Prostate gland (tissue), 2 donors: ENCODE measurements around the gene OR2L13. TPM values are rescaled to one million over a fixed set of nuclear protein-coding genes. Genes with fewer than 3 reads are reported as not detected.

ENCODE experiments used
- DNase-seq: peaks from one replicate; pipeline ENCODE4 v3.0.0-alpha.2; 2019; ENCODE audit warnings: low spot score
- H3K27ac ChIP-seq, 2 donors: fragments of 200-600 bp; sonication (generic); 2 replicates each; pipeline ENCODE4 v1.5.1; 2017 to 2019
- H3K27me3 ChIP-seq: fragments of 200-600 bp; sonication (generic); replicated peaks from 2 replicates; pipeline ENCODE4 v1.5.1; 2019; ENCODE audit not compliant: insufficient read depth
- H3K36me3 ChIP-seq, 2 donors: fragments of 200-600 bp; sonication (generic); 1 replicate in 1 of 2; 2 replicates in 1 of 2; pipeline versions ENCODE4 v1.5.1 to v1.8.1; 2017 to 2019
- H3K4me1 ChIP-seq: fragments of 200-600 bp; sonication (generic); replicated peaks from 2 replicates; pipeline ENCODE4 v1.5.1; 2019
- H3K4me3 ChIP-seq, 2 donors: fragments of 200-600 bp; sonication (generic); 2 replicates each; pipeline ENCODE4 v1.5.1; 2017 to 2019
- H3K9me3 ChIP-seq: fragments of 200-600 bp; sonication (generic); 2 replicates; pipeline ENCODE4 v1.5.1; 2017
- CTCF ChIP-seq, 4 experiments: fragments of 200-600 bp in 2 of 4; fragments of 450-650 bp in 2 of 4; sonication (generic) in 2 of 4; IDR thresholded peaks; 1 replicate in 3 of 4; 2 replicates in 1 of 4; pipeline ENCODE4 v1.5.1; 2016 to 2019; ENCODE audit warnings: antibody characterized with exemption in 4 of 4, mild to moderate bottlenecking in 2 of 4, moderate library complexity in 2 of 4
- POLR2A ChIP-seq: fragments of 450-650 bp; IDR thresholded peaks from one replicate; pipeline ENCODE4 v1.6.1; 2016; ENCODE audit warnings: antibody characterized with exemption, mild to moderate bottlenecking
- POLR2AphosphoS5 ChIP-seq: sonication (generic); formaldehyde crosslinking; IDR thresholded peaks from one replicate; pipeline ENCODE4 v1.6.1; 2017; ENCODE audit warnings: antibody characterized with exemption
- WGBS: methylation state at CpG from one replicate; pipeline ENCODE4 v1.1.5; 2018; 5-methylcytosine and 5-hydroxymethylcytosine counted together
- intact Hi-C: fragments of 100-400 bp; cut with DNase I; formaldehyde crosslinking; loops from one replicate; pipeline ENCODE4 v1.14.2; 2022
- small RNA-seq, 2 donors: library from RNA; depleted of rRNA; stranded (forward); fragments of <200 nt; gene quantifications; one replicate each; pipeline ENCODE3, GENCODE V24; 2016
- total RNA-seq, 2 donors: library from RNA; depleted of rRNA; stranded (reverse); fragments of >200 nt; gene quantifications; one replicate each; pipeline ENCODE4 v1.1.0, GENCODE V29; 2016

Gene OR2L13
- total RNA-seq, 2 donors from 2014 or later, result not detected

DNA sequence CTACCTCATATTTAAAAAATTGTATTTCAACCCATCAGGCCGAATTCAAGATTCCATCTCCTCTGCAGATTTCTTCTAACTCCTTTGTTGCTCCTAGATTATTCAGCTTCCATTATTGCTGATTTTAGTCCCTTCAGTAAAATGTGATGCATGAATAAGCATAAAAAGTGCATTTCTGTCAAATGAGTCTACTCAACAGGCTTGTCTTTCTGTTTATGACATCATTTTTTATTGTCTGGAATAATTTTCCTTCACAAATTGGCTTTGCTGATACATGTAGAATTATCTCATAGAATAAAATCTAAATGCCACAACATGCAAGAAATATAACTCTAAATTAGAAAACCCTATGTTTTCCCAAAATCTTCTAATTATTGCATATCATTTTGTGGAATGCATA is 48.3 kb downstream of the OR2L13 start:
- WGBS, result 49% methylated on average over 1 of the region's 1 CpG
- TF ChIP-seq CTCF (IDR thresholded peaks at IDR 0.05) (no peak), POLR2AphosphoS5 (no peak), POLR2A (no peak)
- Histone ChIP-seq H3K36me3 (no peaks in the 10 kb centered on the region), H3K9me3 (no peaks in the 10 kb centered on the region), H3K27me3 (no peaks in the 10 kb centered on the region), H3K4me1 (no peaks in the 10 kb centered on the region), H3K27ac (no peak overlapping the region), H3K4me3 (no peak overlapping the region)
- DNase-seq, result no peak
- intact Hi-C loops, result no loop called here

DNA sequence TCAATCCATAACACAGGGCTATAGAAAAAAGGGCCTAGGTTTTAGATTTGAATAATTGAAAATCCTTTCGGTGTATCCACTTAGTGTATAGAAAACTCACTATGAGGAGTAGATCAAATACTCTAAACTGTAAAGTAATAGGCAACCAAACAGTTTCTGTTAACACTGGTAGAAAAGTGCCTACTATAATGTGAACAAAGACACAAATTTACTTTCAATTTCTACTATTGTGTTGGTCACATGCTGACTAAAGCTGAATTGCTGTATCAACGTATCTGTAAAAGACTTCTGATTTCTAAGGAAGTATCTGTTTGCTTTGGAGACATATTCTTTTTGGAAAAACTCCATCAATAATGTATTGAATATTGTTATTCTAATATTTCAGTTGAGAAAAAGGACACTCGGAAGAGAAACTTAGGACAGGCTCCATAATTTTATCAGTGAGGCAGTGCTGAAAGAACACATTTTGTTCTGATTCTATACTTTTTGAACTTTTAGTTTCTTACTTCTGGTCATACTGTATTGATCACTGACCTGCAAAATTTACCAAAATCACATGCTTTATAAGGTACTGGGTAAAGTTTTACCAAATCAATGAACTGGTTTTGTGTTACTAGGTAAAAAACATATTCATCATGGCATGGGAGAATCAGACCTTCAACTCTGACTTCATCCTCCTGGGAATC is 49.7 kb downstream of the OR2L13 start, which contains the start of gene OR2M5:
Gene OR2M5 (plus strand): TSS at position 636 of the 686 bp plus-strand sequence. CDS start 0 bp downstream, at position 636.
- H3K27me3 ChIP-seq, result no peaks in the 10 kb centered on the region
- no peak within 1 kb of the TSS for H3K27ac ChIP-seq
- H3K9me3 ChIP-seq, result no peaks in the 10 kb centered on the region
- H3K4me1 ChIP-seq, result no peaks in the 10 kb centered on the region
- DNase-seq, result no peak
- no peak within 1 kb of the TSS for H3K4me3 ChIP-seq
- WGBS, result 93% methylated on average over 3 of the region's 3 CpGs
- no peaks in the 10 kb centered on the region for H3K36me3 ChIP-seq
- intact Hi-C loops, result no loop called here
- TF ChIP-seq POLR2AphosphoS5 (no peak), CTCF (IDR thresholded peaks at IDR 0.05) (no peak), POLR2A (no peak)

Small RNA genes lying within 50 kb of the gene (small RNA-seq; reads per million reads assigned to genes)
- gene RF00019, result 0 reads per million in 2 donors

Other genes starting within 250 kb of the OR2L13 start
- 1 to 10 TPM in 1 of 2 donors, under 1 TPM in 1; 0.36 to 9.6 TPM for gene TRIM58, start 238.0 kb upstream of the OR2L13 start, total RNA-seq
- gene OR2W3, start 199.6 kb upstream of the OR2L13 start, total RNA-seq, result 1 to 10 TPM in 1 of 2 donors, under 1 TPM in 1; 0.23 to 2.4 TPM
- not detected for gene OR2T8, start 174.9 kb upstream of the OR2L13 start, total RNA-seq
- not detected for gene OR2AJ1, start 170.3 kb upstream of the OR2L13 start, total RNA-seq
- gene OR2L8, start 146.3 kb upstream of the OR2L13 start, total RNA-seq, result 1 to 10 TPM in 1 of 2 donors, not detected in 1; 2.4 TPM
- not detected for gene OR2AK2, start 130.0 kb upstream of the OR2L13 start, total RNA-seq
- not detected for gene OR2L5, start 81.5 kb upstream of the OR2L13 start, total RNA-seq
- gene OR2L2, start 65.1 kb upstream of the OR2L13 start, total RNA-seq, result under 1 TPM in 1 of 2 donors, not detected in 1; 0.17 TPM
- gene OR2L3, start 48.3 kb upstream of the OR2L13 start, total RNA-seq, result under 1 TPM in 1 of 2 donors, not detected in 1; 0.41 TPM
- not detected for gene OR2M5, start 50.0 kb downstream of the OR2L13 start, total RNA-seq
- gene OR2M2, start 79.6 kb downstream of the OR2L13 start, total RNA-seq, result not detected
- gene OR2M3, start 102.1 kb downstream of the OR2L13 start, total RNA-seq, result under 1 TPM in 1 of 2 donors, not detected in 1; 0.06 TPM
- under 1 TPM in 1 of 2 donors, not detected in 1; 0.11 TPM for gene OR2M4, start 136.2 kb downstream of the OR2L13 start, total RNA-seq
- not detected for gene OR2T33, start 182.8 kb downstream of the OR2L13 start, total RNA-seq
- not detected for gene OR2T12, start 208.2 kb downstream of the OR2L13 start, total RNA-seq
- not detected for gene OR2M7, start 229.4 kb downstream of the OR2L13 start, total RNA-seq